ENCODE measurements around the gene GAST. TPM values are rescaled to one million over a fixed set of nuclear protein-coding genes. Genes with fewer than 3 reads are reported as not detected.

Gene GAST
- total RNA-seq, 1 experiment from 2014 or later: not detected

- Histone ChIP-seq H3K27me3 (ENCODE audit: insufficient read depth, low read length) (no peaks in the 10 kb centered on the region), H3K14ac (ENCODE audit: insufficient read depth, low read length) (no peak overlapping the region), H3K4me1 (ENCODE audit: insufficient read depth, low read length) (peaks cover 3% of the 10 kb centered on the region; the same call in 1 of the 2 replicates), H3K23ac (ENCODE audit: insufficient read length, low read depth, low read length) (no peak overlapping the region), H3K4me2 (ENCODE audit: insufficient read depth, insufficient read length, low read length) (peak overlapping the region; percentile 22), H3K9ac (ENCODE audit: extremely low read depth, insufficient read length, low read length) (no peak overlapping the region), H2BK20ac (ENCODE audit: low read depth, low read length, poor library complexity, severe bottlenecking) (no peak overlapping the region), H3K4ac (ENCODE audit: low read depth, low read length) (no peak overlapping the region), H4K91ac (ENCODE audit: insufficient read length, low read depth, low read length) (no peak overlapping the region), H3K27ac (ENCODE audit: insufficient read length, low read depth, low read length) (no peak overlapping the region), H4K8ac (replicated peaks; ENCODE audit: insufficient read length, low read depth, low read length) (no peak overlapping the region), H3K18ac (ENCODE audit: insufficient read length, low read depth, low read length) (peak overlapping the region; percentile 35), H3K79me1 (ENCODE audit: insufficient read depth, low read depth, low read length, poor library complexity, severe bottlenecking) (no peaks in the 10 kb centered on the region), H3K56ac (ENCODE audit: insufficient read length, low read depth, low read length) (no peak overlapping the region), H2AK5ac (ENCODE audit: insufficient read length, low read length) (no peak overlapping the region), H4K20me1 (ENCODE audit: control insufficient read depth, insufficient read depth, insufficient read length) (no peaks in the 10 kb centered on the region), H3K79me2 (ENCODE audit: insufficient read depth, low read length) (no peaks in the 10 kb centered on the region), H3T11ph (ENCODE audit: low read length) (no peak overlapping the region), H2BK15ac (ENCODE audit: low read depth, low read length) (no peak overlapping the region), H3K23me2 (ENCODE audit: insufficient read length, low read depth, low read length, poor library complexity, severe bottlenecking) (peaks cover 3% of the 10 kb centered on the region), H2BK12ac (ENCODE audit: insufficient read length, low read depth, low read length) (no peak overlapping the region), H4K5ac (ENCODE audit: insufficient read length, low read depth, low read length) (no peak overlapping the region), H2BK5ac (ENCODE audit: insufficient read length, low read length) (no peak overlapping the region), H3K9me3 (ENCODE audit: control insufficient read depth, low read depth, low read length) (no peaks in the 10 kb centered on the region), H2AFZ (ENCODE audit: low read length) (no peak overlapping the region), H2BK120ac (ENCODE audit: low read depth, low read length, poor library complexity, severe bottlenecking) (peak overlapping the region; percentile 57)
- TF ChIP-seq, protein P1, sequence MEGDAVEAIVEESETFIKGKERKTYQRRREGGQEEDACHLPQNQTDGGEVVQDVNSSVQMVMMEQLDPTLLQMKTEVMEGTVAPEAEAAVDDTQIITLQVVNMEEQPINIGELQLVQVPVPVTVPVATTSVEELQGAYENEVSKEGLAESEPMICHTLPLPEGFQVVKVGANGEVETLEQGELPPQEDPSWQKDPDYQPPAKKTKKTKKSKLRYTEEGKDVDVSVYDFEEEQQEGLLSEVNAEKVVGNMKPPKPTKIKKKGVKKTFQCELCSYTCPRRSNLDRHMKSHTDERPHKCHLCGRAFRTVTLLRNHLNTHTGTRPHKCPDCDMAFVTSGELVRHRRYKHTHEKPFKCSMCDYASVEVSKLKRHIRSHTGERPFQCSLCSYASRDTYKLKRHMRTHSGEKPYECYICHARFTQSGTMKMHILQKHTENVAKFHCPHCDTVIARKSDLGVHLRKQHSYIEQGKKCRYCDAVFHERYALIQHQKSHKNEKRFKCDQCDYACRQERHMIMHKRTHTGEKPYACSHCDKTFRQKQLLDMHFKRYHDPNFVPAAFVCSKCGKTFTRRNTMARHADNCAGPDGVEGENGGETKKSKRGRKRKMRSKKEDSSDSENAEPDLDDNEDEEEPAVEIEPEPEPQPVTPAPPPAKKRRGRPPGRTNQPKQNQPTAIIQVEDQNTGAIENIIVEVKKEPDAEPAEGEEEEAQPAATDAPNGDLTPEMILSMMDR (conservative IDR thresholded peaks at IDR 0.05): no peak
- peaks cover 0 to 5% (median 0%) of the 10 kb centered on the region in 3 experiments; a peak in 3 of 7 replicates for H3K36me3 Mint-ChIP-seq (ENCODE audit: insufficient read depth in 1 of 3, low read depth in 3 of 3)
- peaks cover 7% of the 10 kb centered on the region in 2 experiments; a peak in 2 of 5 replicates for H3K9me3 Mint-ChIP-seq
- WGBS (ENCODE audit: extremely low coverage, insufficient read length, low lambda C conversion rate): no CpG with 5 or more reads among the region's 3 CpGs
- peak overlapping the region in 1 of 2 experiments; percentile 52; a peak in 2 of 5 replicates for H3K4me3 Mint-ChIP-seq
- peaks cover 1% of the 10 kb centered on the region for H3K27me3 Mint-ChIP-seq (ENCODE audit: low read depth)
- DNase-seq: no peak
- peaks cover 23 to 45% of the 10 kb centered on the region in 2 experiments for H3K4me1 Mint-ChIP-seq
- H3K27ac Mint-ChIP-seq: peak overlapping the region; percentile 25 to 92 (median 81); a peak in 5 of 7 replicates
Measured at GRCh38 chr17:41676058-41676419, 36.1 kb upstream of the GAST start.
